Middle frontal gyrus (tissue), 1 donor: Measurements from ENCODE around the gene TRIAP1.

Experiments used
- DNase-seq: peaks from one replicate; pipeline ENCODE4 v3.0.0-alpha.2; 2015; ENCODE audit warnings: low spot score; ENCODE audit errors: extremely low spot score

The TRIAP1 gene

GRCh38 chr12:120429368-120429767 lies 16.8 kb downstream of the TRIAP1 start:
- DNase-seq = no peak

GRCh38 chr12:120428597-120429229 lies 17.5 kb downstream of the TRIAP1 start:
- DNase-seq = no peak

- no peak for DNase-seq
Measured at GRCh38 chr12:120425797-120426196, 20.4 kb downstream of the TRIAP1 start.

- no peak for DNase-seq
Measured at GRCh38 chr12:120422892-120423456, 23.2 kb downstream of the TRIAP1 start.

GRCh38 chr12:120421701-120422100 lies 24.5 kb downstream of the TRIAP1 start:
- DNase-seq = no peak

- no peak for DNase-seq
Measured at GRCh38 chr12:120417917-120418580, 28.1 kb downstream of the TRIAP1 start.

GRCh38 chr12:120416490-120417216 lies 29.5 kb downstream of the TRIAP1 start:
- no peak for DNase-seq

- DNase-seq = no peak
Measured at GRCh38 chr12:120413901-120414695, 32.1 kb downstream of the TRIAP1 start.

GRCh38 chr12:120412421-120412820 lies 33.8 kb downstream of the TRIAP1 start:
- no peak for DNase-seq

GRCh38 chr12:120408771-120409170 lies 37.4 kb downstream of the TRIAP1 start:
- no peak for DNase-seq

GRCh38 chr12:120406553-120406952 lies 39.6 kb downstream of the TRIAP1 start:
- DNase-seq = no peak

- DNase-seq = no peak
Measured at GRCh38 chr12:120406069-120406468, 40.1 kb downstream of the TRIAP1 start.

GRCh38 chr12:120404271-120404670 lies 41.9 kb downstream of the TRIAP1 start:
- DNase-seq = no peak

- no peak for DNase-seq
Measured at GRCh38 chr12:120403869-120404268, 42.3 kb downstream of the TRIAP1 start.

GRCh38 chr12:120402217-120402616 lies 44.0 kb downstream of the TRIAP1 start:
- DNase-seq = no peak

GRCh38 chr12:120399531-120399930 lies 46.7 kb downstream of the TRIAP1 start:
- no peak for DNase-seq

GRCh38 chr12:120397824-120398540 lies 48.2 kb downstream of the TRIAP1 start:
- DNase-seq = no peak

GRCh38 chr12:120394483-120395367 lies 51.5 kb downstream of the TRIAP1 start:
- DNase-seq = no peak
